Ascending aorta (tissue), 2 donors: ENCODE data around the gene NPAS3. TPM values are rescaled to one million over a fixed set of nuclear protein-coding genes. Genes with fewer than 3 reads are reported as not detected.

ENCODE experiments used
- DNase-seq, 2 donors: peaks; one replicate each; pipeline ENCODE4 v3.0.0-alpha.2; 2019; ENCODE audit warnings: low spot score in 2 of 2
- H3K27ac ChIP-seq, 2 donors: fragments of 200-600 bp; sonication (generic); one replicate each; pipeline ENCODE4 v1.5.1; 2016 to 2017; ENCODE audit warnings: mild to moderate bottlenecking in 1 of 2
- H3K27me3 ChIP-seq: fragments of 200-600 bp; sonication (generic); one replicate; pipeline ENCODE4 v1.5.1; 2017
- H3K36me3 ChIP-seq, 2 donors: fragments of 200-600 bp; sonication (generic); one replicate each; pipeline ENCODE4 v1.5.1; 2016
- H3K4me1 ChIP-seq, 2 donors: fragments of 200-600 bp; sonication (generic); one replicate each; pipeline ENCODE4 v1.5.1; 2016 to 2017; ENCODE audit warnings: mild to moderate bottlenecking in 1 of 2
- H3K4me3 ChIP-seq, 2 donors: fragments of 200-600 bp; sonication (generic); one replicate each; pipeline ENCODE4 v1.5.1; 2016 to 2017; ENCODE audit warnings: mild to moderate bottlenecking in 1 of 2
- H3K9me3 ChIP-seq, 2 donors: fragments of 200-600 bp; sonication (generic); one replicate each; pipeline ENCODE4 v1.5.1; 2016
- intact Hi-C: fragments of 100-400 bp; cut with DNase I; formaldehyde crosslinking; loops from one replicate; pipeline ENCODE4 v1.15.1; 2023
- total RNA-seq: library from RNA; depleted of rRNA; stranded (reverse); fragments of >200 nt; gene quantifications from one replicate; pipeline ENCODE4 v1.1.0, GENCODE V29; 2016
- TF ChIP-seq, protein P1 (sequence below), 3 experiments: fragments of 200-600 bp in 2 of 3; fragments of 450-650 bp in 1 of 3; sonication (generic) in 2 of 3; IDR thresholded peaks; one replicate each; pipeline ENCODE4 v1.5.1; 2016 to 2019; ENCODE audit warnings: antibody characterized with exemption in 3 of 3, mild to moderate bottlenecking in 1 of 3, moderate library complexity in 1 of 3

NPAS3 gene
- total RNA-seq, 1 donor from 2014 or later = not detected

GRCh38 chr14:33452995-33453394, 514.3 kb downstream of the NPAS3 start:
- no peak overlapping the region for H3K27ac ChIP-seq

DNA sequence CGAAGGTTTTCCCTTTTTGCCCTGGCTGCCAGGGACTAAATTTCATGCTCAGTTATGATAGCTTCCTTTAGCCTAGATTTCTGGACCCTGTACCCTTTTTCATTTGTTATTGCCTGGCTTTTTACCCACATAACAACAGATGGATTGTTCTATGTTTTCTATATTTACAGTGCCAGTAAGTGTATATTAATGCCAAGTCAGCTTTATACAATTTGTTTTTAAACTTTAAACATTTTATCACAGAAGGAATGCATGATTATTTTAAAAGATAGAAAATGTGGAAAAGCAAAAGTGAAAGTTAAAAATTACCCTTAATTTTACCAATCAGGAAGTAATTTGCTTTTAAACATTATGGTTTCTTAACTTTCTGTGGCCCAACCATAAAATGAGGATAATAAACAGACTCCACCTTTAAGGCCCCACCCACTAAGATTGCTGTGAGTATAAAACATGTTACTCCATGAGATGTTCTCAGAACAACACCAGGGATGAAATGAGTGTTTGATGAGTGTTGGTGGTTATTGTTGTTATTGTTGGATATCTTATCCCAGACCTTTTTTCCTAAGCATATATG, 515.4 kb downstream of the NPAS3 start:
- H3K4me3 ChIP-seq = no peak overlapping the region
- intact Hi-C loops = no loop called here

More at GRCh38 chr14:33452995-33453394, 514.3 kb downstream of the NPAS3 start:
- Histone ChIP-seq H3K27me3 (no peaks in the 10 kb centered on the region), H3K36me3 (no peaks in the 10 kb centered on the region), H3K9me3 (no peaks in the 10 kb centered on the region), H3K4me3 (no peak overlapping the region), H3K4me1 (no peaks in the 10 kb centered on the region)
- DNase-seq = no peak
- TF ChIP-seq, protein P1, sequence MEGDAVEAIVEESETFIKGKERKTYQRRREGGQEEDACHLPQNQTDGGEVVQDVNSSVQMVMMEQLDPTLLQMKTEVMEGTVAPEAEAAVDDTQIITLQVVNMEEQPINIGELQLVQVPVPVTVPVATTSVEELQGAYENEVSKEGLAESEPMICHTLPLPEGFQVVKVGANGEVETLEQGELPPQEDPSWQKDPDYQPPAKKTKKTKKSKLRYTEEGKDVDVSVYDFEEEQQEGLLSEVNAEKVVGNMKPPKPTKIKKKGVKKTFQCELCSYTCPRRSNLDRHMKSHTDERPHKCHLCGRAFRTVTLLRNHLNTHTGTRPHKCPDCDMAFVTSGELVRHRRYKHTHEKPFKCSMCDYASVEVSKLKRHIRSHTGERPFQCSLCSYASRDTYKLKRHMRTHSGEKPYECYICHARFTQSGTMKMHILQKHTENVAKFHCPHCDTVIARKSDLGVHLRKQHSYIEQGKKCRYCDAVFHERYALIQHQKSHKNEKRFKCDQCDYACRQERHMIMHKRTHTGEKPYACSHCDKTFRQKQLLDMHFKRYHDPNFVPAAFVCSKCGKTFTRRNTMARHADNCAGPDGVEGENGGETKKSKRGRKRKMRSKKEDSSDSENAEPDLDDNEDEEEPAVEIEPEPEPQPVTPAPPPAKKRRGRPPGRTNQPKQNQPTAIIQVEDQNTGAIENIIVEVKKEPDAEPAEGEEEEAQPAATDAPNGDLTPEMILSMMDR (IDR thresholded peaks at IDR 0.05) = no peak
- intact Hi-C loops = no loop called here

GRCh38 chr14:33454707-33455106, 516.0 kb downstream of the NPAS3 start:
- Histone ChIP-seq H3K36me3 (no peaks in the 10 kb centered on the region), H3K4me3 (no peak overlapping the region), H3K4me1 (no peaks in the 10 kb centered on the region), H3K27me3 (no peaks in the 10 kb centered on the region), H3K9me3 (no peaks in the 10 kb centered on the region), H3K27ac (no peak overlapping the region)
- no peak for DNase-seq
- intact Hi-C loops = no loop called here
- TF ChIP-seq, protein P1 (IDR thresholded peaks at IDR 0.05) = no peak

More for the DNA sequence above, 515.4 kb downstream of the NPAS3 start:
- DNase-seq = no peak
- Histone ChIP-seq H3K27me3 (no peaks in the 10 kb centered on the region), H3K9me3 (no peaks in the 10 kb centered on the region), H3K36me3 (no peaks in the 10 kb centered on the region), H3K27ac (no peak overlapping the region), H3K4me1 (no peaks in the 10 kb centered on the region)
- TF ChIP-seq, protein P1 (IDR thresholded peaks at IDR 0.05) = no peak

GRCh38 chr14:33455654-33456345, 517.1 kb downstream of the NPAS3 start:
- H3K4me3 ChIP-seq = no peak overlapping the region
- TF ChIP-seq, protein P1 (IDR thresholded peaks at IDR 0.05) = no peak

DNA sequence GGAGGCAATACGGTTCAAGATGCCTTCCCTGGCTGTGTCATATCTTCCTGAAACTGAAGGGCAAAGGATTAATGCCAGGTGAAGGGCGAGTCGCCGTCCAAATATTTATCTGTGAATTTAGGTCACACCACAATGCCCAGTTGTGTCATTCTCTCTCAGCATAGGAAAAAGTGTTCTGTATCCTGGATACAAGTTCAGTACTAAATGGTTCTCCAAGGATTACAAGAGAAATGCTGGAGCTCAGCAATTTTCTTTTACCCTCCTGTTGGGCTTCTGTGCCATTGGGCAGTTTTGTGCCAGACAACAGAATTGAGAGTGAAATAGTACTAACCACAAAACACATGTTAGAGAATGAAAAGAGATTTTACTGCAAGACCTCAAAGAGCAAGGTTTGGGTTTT, 518.3 kb downstream of the NPAS3 start:
- H3K4me1 ChIP-seq = no peaks in the 10 kb centered on the region
- no peaks in the 10 kb centered on the region for H3K36me3 ChIP-seq
- intact Hi-C loops = no loop called here
- TF ChIP-seq, protein P1 (IDR thresholded peaks at IDR 0.05) = no peak
- H3K9me3 ChIP-seq = no peaks in the 10 kb centered on the region
- no peak overlapping the region for H3K27ac ChIP-seq
- no peak overlapping the region for H3K4me3 ChIP-seq
- H3K27me3 ChIP-seq = no peaks in the 10 kb centered on the region
- DNase-seq = no peak

More at GRCh38 chr14:33455654-33456345, 517.1 kb downstream of the NPAS3 start:
- Histone ChIP-seq H3K27ac (no peak overlapping the region), H3K36me3 (no peaks in the 10 kb centered on the region), H3K4me1 (no peaks in the 10 kb centered on the region), H3K27me3 (no peaks in the 10 kb centered on the region), H3K9me3 (no peaks in the 10 kb centered on the region)
- intact Hi-C loops = no loop called here
- DNase-seq = no peak
